Measurements from ENCODE around the gene SETD3.

DNA sequence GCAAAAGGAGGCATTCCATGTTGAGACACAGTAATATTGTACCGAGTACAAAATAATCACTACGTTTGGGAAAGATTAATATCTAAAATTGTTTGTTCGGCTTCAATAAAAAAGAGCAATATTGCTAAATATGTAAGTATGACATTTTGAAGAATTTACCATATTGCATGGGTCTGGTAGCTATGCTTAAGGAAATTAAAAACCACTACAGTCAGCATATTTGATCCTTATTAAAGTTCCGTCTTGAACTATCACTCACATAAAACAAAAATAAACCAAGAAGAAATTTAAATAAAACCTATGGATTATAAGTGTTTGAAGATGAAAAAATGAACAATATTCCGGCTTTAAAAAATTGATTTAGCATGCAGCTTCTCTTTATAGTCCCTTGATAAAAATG lies 63.8 kb downstream of the SETD3 start:
- TF ChIP-seq EZH2 (IDR thresholded peaks at IDR 0.05; ENCODE audit: low read length, unreplicated experiment), result no peak
- TF ChIP-seq, protein P1, sequence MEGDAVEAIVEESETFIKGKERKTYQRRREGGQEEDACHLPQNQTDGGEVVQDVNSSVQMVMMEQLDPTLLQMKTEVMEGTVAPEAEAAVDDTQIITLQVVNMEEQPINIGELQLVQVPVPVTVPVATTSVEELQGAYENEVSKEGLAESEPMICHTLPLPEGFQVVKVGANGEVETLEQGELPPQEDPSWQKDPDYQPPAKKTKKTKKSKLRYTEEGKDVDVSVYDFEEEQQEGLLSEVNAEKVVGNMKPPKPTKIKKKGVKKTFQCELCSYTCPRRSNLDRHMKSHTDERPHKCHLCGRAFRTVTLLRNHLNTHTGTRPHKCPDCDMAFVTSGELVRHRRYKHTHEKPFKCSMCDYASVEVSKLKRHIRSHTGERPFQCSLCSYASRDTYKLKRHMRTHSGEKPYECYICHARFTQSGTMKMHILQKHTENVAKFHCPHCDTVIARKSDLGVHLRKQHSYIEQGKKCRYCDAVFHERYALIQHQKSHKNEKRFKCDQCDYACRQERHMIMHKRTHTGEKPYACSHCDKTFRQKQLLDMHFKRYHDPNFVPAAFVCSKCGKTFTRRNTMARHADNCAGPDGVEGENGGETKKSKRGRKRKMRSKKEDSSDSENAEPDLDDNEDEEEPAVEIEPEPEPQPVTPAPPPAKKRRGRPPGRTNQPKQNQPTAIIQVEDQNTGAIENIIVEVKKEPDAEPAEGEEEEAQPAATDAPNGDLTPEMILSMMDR (conservative IDR thresholded peaks at IDR 0.05; ENCODE audit: low read depth, low read length), result no peak
- TF ChIP-seq EZH2phosphoT487 (IDR thresholded peaks at IDR 0.05; ENCODE audit: borderline replicate concordance, low read length), result no peak
